ENCODE results near the gene HUWE1.

HUWE1 gene

DNA sequence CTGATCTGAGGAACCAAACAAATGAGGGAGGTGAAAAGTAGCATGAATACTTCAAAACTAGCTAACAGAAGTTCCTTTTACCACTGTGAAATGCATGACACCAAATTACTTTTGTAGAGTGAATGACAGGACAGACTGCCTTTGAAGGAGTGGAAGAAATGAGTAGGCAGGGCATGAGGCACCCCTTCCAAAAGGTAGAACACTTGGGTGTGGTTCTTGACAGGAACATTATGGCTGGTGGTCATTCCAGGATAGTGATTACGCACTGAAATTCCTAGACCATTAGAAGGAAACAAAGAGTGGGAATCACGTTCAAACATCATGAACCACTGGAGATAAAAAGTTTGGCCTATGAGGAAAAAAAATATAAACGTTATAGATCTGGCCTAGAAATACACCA lies 4.9 kb downstream of the HUWE1 start:
- Histone ChIP-seq H3K36me3 (replicated peaks) (peaks cover 44% of the 10 kb centered on the region), H3K27me3 (ENCODE audit: low read depth) (no peaks in the 10 kb centered on the region), H3K4me3 (no peak overlapping the region), H3K4me1 (peaks cover 6% of the 10 kb centered on the region; the same call in 1 of the 2 replicates), H3K9me3 (no peaks in the 10 kb centered on the region)
- no peak for DNase-seq (ENCODE audit: low spot score in 2 of 2)
- in situ Hi-C loops (cut with MboI; ENCODE audit: low sequenced_read_pairs): loop anchor here (10.0 kb wide), 1 partner anchor 153 kb away; no protein-coding TSS in a partner anchor

DNA sequence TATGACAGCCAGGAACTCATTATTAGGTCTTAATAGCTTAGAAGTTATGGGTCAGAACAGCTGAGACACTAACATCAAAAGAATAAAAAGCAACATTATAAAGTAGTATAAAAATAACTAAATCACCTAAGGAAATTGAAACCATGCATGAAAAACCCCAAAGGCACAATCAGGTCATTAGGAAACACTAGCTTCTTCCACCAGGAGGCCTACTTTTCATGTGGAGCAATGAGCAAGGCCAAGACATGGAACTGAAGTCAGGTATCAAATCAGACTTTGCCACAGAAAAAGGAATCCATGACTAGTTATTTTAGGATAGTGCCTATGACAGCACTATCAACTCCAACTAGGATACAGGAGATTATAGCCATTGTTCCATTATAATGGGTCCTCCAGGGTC lies 7.9 kb downstream of the HUWE1 start:
- in situ Hi-C loops (cut with MboI; ENCODE audit: low sequenced_read_pairs): no loop called here
- peak in 1 of 2 experiments; percentile 9 for DNase-seq (ENCODE audit: low spot score in 2 of 2)
- Histone ChIP-seq H3K4me3 (no peak overlapping the region), H3K9me3 (no peaks in the 10 kb centered on the region), H3K4me1 (peaks cover 2% of the 10 kb centered on the region; the same call in 1 of the 2 replicates), H3K36me3 (replicated peaks) (peaks cover 68% of the 10 kb centered on the region), H3K27me3 (ENCODE audit: low read depth) (no peaks in the 10 kb centered on the region)

DNA sequence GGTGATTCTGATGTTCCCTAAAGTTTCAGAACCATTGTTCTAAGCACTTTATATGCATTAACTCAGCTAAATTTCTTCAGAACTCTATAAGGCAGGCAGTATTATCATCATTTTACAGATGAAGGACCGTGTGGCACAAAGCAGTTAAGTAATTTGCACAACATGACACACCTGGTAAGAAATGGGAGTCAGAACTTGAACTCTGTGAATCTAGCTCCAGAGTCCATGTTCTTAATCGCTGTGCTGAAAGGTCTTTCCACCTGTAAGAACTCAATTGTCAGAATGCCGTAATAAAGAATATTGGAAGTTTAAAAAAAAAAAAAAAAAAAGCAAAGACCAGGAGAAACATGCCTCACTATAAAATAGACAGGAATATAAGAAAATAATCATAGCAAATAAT lies 9.2 kb downstream of the HUWE1 start:
- no peaks in the 10 kb centered on the region for H3K27me3 ChIP-seq (ENCODE audit: low read depth)
- no peak overlapping the region for H3K4me3 ChIP-seq
- peaks cover 78% of the 10 kb centered on the region for H3K36me3 ChIP-seq (replicated peaks)
- peaks cover 2% of the 10 kb centered on the region; the same call in 1 of the 2 replicates for H3K4me1 ChIP-seq
- no peaks in the 10 kb centered on the region for H3K9me3 ChIP-seq
- no peak for DNase-seq (ENCODE audit: low spot score in 2 of 2)
- in situ Hi-C loops (cut with MboI; ENCODE audit: low sequenced_read_pairs): no loop called here

DNA sequence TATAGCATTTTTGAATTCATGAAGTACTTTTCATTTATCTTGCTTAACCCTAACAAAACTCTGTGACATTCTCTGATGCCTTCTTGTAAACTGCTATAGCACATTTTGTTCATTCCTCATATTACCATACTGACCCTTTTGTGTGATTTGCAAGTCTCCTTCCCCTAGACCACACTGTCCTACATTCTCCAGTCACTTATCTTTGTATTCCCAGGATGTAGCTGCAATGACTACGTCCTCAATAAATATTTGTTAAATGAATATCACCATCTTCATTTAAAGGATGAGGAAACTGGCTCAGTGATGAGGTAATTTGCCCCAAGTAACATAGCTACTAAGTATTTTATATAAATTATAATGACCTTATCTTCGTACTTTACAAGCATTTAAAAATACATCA lies 11.9 kb downstream of the HUWE1 start:
- DNase-seq (ENCODE audit: low spot score in 2 of 2): no peak
- in situ Hi-C loops (cut with MboI; ENCODE audit: low sequenced_read_pairs): no loop called here
- peaks cover 80% of the 10 kb centered on the region for H3K36me3 ChIP-seq (replicated peaks)

DNA sequence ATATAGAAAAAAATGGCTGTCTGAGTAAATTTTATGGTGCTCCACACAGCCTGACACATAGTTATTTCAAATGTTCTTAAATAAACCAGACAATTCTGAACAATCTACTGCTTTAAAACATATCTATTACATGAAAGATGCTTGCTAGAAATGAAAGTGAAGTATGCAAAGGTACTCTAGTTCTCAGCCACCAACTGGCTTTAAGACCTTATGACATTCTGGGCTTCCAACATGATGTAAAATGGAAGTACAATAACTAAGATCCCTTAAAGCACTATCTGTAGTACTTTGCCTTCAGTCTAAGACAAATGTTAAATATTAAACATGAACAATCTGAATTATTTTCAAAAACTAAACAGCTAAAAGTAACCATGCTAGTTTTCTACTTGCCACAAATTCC lies 17.3 kb downstream of the HUWE1 start:
- DNase-seq (ENCODE audit: low spot score in 2 of 2): no peak
- in situ Hi-C loops (cut with MboI; ENCODE audit: low sequenced_read_pairs): no loop called here

More for the DNA sequence above, 11.9 kb downstream of the HUWE1 start:
- Histone ChIP-seq H3K9me3 (no peaks in the 10 kb centered on the region), H3K4me1 (no peaks in the 10 kb centered on the region), H3K27me3 (ENCODE audit: low read depth) (no peaks in the 10 kb centered on the region), H3K4me3 (no peak overlapping the region)

DNA sequence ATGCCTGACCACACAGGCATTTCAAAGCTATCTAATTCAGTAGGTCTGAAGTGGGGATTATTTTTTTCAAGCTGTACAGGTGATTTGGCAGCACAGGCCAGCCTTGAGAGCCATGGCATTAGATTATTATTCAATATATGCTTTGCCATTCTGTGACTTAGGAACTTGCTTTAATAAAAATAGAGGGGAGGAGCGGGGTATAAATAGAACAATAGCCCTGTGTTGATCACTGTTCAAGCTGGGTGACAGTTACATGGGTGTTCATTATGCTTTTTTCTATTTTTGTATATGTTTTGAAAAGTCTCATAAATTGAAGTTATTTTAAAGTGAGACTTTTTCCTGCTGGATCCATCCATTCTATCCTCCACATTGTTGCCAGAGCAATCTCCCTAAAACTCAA lies 20.3 kb downstream of the HUWE1 start:
- DNase-seq (ENCODE audit: low spot score in 2 of 2): no peak
- Histone ChIP-seq H3K4me3 (no peak overlapping the region), H3K9me3 (no peaks in the 10 kb centered on the region), H3K4me1 (no peaks in the 10 kb centered on the region), H3K27me3 (ENCODE audit: low read depth) (no peaks in the 10 kb centered on the region), H3K36me3 (replicated peaks) (peaks cover 89% of the 10 kb centered on the region)
- in situ Hi-C loops (cut with MboI; ENCODE audit: low sequenced_read_pairs): no loop called here

More for the DNA sequence above, 17.3 kb downstream of the HUWE1 start:
- no peaks in the 10 kb centered on the region for H3K9me3 ChIP-seq
- no peak overlapping the region for H3K4me3 ChIP-seq
- H3K27me3 ChIP-seq (ENCODE audit: low read depth): no peaks in the 10 kb centered on the region
- no peaks in the 10 kb centered on the region for H3K4me1 ChIP-seq
- peaks cover 80% of the 10 kb centered on the region for H3K36me3 ChIP-seq (replicated peaks)

DNA sequence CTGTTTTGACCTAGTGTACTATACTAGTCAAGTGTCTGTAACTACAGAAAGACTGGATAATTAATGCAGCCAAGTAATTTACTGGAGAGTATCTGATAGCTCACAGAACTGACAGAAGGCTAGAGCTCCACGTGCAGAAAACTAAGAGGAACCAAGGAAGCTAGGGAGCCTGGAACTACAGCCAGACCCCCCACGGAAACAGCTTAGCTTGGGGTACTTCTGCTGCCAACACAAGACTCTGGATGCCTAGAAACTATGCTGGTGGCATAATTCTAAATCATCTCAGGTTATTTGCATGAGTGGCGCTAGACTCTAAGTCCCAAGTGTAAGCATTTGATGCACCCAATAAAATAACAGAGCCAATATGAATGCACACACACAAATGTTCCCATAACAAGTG lies 26.5 kb downstream of the HUWE1 start:
- Histone ChIP-seq H3K27me3 (ENCODE audit: low read depth) (no peaks in the 10 kb centered on the region), H3K4me3 (no peak overlapping the region), H3K36me3 (replicated peaks) (peaks cover 57% of the 10 kb centered on the region), H3K4me1 (peaks cover 8% of the 10 kb centered on the region), H3K9me3 (no peaks in the 10 kb centered on the region)
- in situ Hi-C loops (cut with MboI; ENCODE audit: low sequenced_read_pairs): no loop called here
- no peak for DNase-seq (ENCODE audit: low spot score in 2 of 2)

DNA sequence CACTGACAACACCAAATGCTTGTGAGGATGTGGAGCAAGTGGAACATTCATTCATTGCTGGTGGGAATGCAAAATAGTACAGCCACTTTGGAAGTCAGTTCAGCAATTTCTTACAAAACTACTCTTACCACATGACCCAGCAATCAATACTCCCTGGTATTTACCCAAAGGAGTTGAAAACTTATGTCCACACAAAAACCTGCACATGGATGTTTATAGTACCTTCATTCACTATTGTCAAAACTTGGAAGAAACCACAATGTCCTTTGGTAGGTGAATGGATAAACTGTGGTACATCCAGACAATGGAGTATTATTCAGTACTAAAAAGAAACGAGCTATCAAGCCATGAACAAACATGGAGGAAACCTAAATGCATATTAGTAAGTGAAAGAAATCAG lies 27.5 kb downstream of the HUWE1 start:
- no peak for DNase-seq (ENCODE audit: low spot score in 2 of 2)
- peaks cover 53% of the 10 kb centered on the region for H3K36me3 ChIP-seq (replicated peaks)
- H3K4me1 ChIP-seq: peaks cover 8% of the 10 kb centered on the region
- in situ Hi-C loops (cut with MboI; ENCODE audit: low sequenced_read_pairs): no loop called here
- H3K9me3 ChIP-seq: no peaks in the 10 kb centered on the region
- H3K27me3 ChIP-seq (ENCODE audit: low read depth): no peaks in the 10 kb centered on the region
- no peak overlapping the region for H3K4me3 ChIP-seq

DNA sequence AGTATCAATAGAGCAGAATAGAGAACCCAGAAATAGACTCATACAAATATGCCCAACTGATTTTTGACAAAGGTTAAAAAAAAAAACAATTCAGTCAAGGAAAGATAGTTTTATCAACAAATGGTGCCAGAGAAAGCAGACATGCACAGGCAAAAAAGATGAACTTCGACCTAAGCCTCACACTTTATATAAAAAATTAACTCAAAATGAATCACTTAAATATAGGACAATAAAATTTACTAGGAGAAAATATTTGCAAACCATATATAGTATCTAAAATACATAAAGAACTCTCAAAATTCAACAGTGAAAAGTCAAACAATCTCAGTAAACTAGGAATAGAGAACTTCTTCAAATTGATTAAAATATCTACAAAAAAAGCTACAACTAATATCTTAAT lies 29.7 kb downstream of the HUWE1 start:
- Histone ChIP-seq H3K4me3 (no peak overlapping the region), H3K9me3 (no peaks in the 10 kb centered on the region), H3K36me3 (replicated peaks) (peaks cover 53% of the 10 kb centered on the region), H3K27me3 (ENCODE audit: low read depth) (no peaks in the 10 kb centered on the region), H3K4me1 (peaks cover 8% of the 10 kb centered on the region)
- DNase-seq (ENCODE audit: low spot score in 2 of 2): no peak
- in situ Hi-C loops (cut with MboI; ENCODE audit: low sequenced_read_pairs): no loop called here

DNA sequence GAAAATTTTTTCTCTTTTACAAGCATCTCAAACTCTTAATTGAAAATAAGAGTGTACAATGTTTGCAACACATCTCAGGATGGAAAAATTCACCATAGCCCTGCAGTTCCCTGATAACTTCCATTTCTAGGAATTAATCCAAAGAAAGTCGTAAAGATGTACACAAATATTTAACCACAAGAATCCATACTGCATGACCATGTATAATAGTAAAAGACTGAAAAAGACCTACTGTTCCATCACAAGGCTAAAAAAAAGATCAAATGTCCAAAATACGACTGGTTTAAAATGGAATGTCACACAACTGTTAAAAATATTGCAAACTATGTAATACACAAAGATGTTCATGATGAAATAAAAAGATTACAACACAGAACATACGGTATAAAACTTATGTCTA lies 32.1 kb downstream of the HUWE1 start:
- no peak overlapping the region for H3K4me3 ChIP-seq
- DNase-seq (ENCODE audit: low spot score in 2 of 2): no peak
- H3K27me3 ChIP-seq (ENCODE audit: low read depth): no peaks in the 10 kb centered on the region
- in situ Hi-C loops (cut with MboI; ENCODE audit: low sequenced_read_pairs): no loop called here
- H3K36me3 ChIP-seq (replicated peaks): peaks cover 63% of the 10 kb centered on the region
- peaks cover 7% of the 10 kb centered on the region for H3K4me1 ChIP-seq
- no peaks in the 10 kb centered on the region for H3K9me3 ChIP-seq

DNA sequence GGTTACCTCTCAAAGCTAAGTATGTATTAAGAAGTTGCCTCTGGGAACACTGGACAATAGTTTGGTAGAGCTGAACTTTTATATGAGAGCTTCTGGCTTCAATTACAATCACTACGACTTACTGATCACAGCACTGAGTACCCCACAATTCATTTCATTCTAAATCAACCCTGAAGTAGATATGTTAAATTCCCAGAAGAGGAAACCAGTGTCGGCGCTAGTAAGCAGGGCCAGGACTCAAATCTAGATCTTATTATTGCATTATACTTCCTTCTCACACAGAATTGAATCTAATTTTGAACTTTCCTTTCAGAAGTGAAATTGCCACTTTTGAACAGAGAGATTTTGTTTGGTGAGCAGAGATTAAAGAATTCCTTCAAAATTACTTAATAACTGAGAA lies 41.8 kb downstream of the HUWE1 start:
- Histone ChIP-seq H3K36me3 (replicated peaks) (peaks cover 98% of the 10 kb centered on the region), H3K9me3 (no peaks in the 10 kb centered on the region), H3K27me3 (ENCODE audit: low read depth) (no peaks in the 10 kb centered on the region), H3K4me1 (no peaks in the 10 kb centered on the region), H3K4me3 (no peak overlapping the region)
- DNase-seq (ENCODE audit: low spot score in 2 of 2): no peak
- in situ Hi-C loops (cut with MboI; ENCODE audit: low sequenced_read_pairs): no loop called here

DNA sequence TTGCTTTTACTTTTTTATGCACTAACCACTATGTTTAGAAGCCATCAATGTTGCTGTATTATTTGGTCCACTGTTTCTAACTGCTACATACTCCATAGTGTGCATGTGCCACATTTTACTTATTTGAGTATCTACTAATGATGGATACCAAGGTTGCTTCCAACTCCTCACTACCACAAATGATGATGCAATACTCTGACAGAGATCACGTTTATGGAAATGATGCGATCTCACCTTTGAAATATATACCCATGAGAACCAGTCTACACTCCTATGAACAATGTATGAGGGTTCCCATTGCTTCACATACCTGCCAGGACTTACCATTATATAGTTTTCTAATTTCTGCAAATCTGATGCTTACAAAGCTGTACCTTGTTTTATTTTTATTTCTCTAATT lies 44.2 kb downstream of the HUWE1 start:
- Histone ChIP-seq H3K4me3 (no peak overlapping the region), H3K27me3 (ENCODE audit: low read depth) (no peaks in the 10 kb centered on the region), H3K4me1 (no peaks in the 10 kb centered on the region), H3K36me3 (replicated peaks) (peaks cover 95% of the 10 kb centered on the region), H3K9me3 (no peaks in the 10 kb centered on the region)
- DNase-seq (ENCODE audit: low spot score in 2 of 2): no peak
- in situ Hi-C loops (cut with MboI; ENCODE audit: low sequenced_read_pairs): no loop called here

DNA sequence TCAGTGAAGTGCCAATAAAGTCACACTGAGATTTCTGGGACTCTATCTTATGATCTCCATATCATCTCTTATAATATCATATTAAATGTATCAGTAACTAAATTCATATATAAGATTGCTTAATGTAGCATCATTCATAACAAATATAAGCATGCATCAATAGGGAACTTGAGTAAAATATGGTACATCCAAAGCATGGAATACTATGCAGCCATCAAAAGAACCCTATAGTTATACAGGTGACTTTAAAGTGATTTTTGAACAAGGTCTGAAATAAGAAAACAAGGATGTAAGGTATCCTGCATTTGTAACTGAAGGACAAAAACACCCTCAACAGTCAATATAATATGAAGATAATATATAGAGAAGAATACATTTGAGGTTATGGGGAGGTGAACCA lies 47.3 kb downstream of the HUWE1 start:
- no peak for DNase-seq (ENCODE audit: low spot score in 2 of 2)
- no peaks in the 10 kb centered on the region for H3K4me1 ChIP-seq
- H3K27me3 ChIP-seq (ENCODE audit: low read depth): no peaks in the 10 kb centered on the region
- no peak overlapping the region for H3K4me3 ChIP-seq
- H3K9me3 ChIP-seq: no peaks in the 10 kb centered on the region
- H3K36me3 ChIP-seq (replicated peaks): peaks cover 94% of the 10 kb centered on the region
- in situ Hi-C loops (cut with MboI; ENCODE audit: low sequenced_read_pairs): no loop called here

DNA sequence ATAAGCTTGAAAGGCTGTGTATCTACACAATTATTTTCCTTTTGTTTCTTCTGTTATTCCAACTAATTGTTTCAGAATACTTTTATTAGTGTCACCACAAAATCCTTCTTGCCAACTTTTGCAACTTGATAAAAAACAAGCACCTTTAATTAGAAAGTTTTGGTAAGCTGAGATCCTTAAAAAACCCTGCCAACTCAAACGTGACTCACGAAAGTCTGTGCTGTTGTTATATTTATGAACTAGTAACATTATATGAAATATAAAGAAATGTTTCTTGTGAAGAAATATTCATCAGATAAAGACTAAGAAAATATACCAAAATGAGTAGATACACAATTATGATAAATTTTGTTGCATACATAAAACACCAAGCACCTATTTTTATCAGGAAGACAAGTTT lies 49.0 kb downstream of the HUWE1 start:
- Histone ChIP-seq H3K27me3 (ENCODE audit: low read depth) (no peaks in the 10 kb centered on the region), H3K4me1 (no peaks in the 10 kb centered on the region), H3K36me3 (replicated peaks) (peaks cover 94% of the 10 kb centered on the region), H3K4me3 (no peak overlapping the region), H3K9me3 (no peaks in the 10 kb centered on the region)
- in situ Hi-C loops (cut with MboI; ENCODE audit: low sequenced_read_pairs): no loop called here
- no peak for DNase-seq (ENCODE audit: low spot score in 2 of 2)

DNA sequence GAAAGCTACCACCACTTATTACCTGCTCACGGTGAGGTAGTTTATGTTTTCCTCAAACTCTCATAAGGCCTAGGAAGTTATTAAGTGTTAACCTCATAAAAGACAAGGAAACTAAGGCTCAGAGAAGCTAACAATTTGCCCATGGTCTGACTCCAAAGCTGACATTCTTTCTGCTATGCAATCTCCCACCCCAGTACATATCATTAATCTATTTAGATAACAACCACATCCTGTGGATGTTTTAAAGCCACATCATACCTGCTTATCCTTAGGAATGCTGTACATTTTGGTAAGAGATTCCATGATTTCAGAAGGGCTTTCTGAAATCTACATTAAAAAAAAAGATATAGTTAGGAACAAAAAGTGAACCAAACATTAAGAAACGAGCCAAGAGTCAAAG lies 55.4 kb downstream of the HUWE1 start:
- DNase-seq (ENCODE audit: low spot score in 2 of 2): no peak
- Histone ChIP-seq H3K4me3 (no peak overlapping the region), H3K4me1 (no peaks in the 10 kb centered on the region), H3K9me3 (no peaks in the 10 kb centered on the region), H3K36me3 (replicated peaks) (peaks cover 97% of the 10 kb centered on the region), H3K27me3 (ENCODE audit: low read depth) (no peaks in the 10 kb centered on the region)
- in situ Hi-C loops (cut with MboI; ENCODE audit: low sequenced_read_pairs): no loop called here

Measured in HAP-1 (cell line).